Erythroblast (primary cell): ENCODE data around the gene NPB.

Experiments
- GATA1 ChIP-seq: IDR thresholded peaks from 2 replicates; pipeline ENCODE4 v1.6.1; 2011; ENCODE audit warnings: low read depth, mild to moderate bottlenecking, control low read depth, low read length, moderate library complexity
- POLR2A ChIP-seq: IDR thresholded peaks from 2 replicates; pipeline ENCODE4 v1.6.1; 2011; ENCODE audit warnings: mild to moderate bottlenecking, low read length

DNA sequence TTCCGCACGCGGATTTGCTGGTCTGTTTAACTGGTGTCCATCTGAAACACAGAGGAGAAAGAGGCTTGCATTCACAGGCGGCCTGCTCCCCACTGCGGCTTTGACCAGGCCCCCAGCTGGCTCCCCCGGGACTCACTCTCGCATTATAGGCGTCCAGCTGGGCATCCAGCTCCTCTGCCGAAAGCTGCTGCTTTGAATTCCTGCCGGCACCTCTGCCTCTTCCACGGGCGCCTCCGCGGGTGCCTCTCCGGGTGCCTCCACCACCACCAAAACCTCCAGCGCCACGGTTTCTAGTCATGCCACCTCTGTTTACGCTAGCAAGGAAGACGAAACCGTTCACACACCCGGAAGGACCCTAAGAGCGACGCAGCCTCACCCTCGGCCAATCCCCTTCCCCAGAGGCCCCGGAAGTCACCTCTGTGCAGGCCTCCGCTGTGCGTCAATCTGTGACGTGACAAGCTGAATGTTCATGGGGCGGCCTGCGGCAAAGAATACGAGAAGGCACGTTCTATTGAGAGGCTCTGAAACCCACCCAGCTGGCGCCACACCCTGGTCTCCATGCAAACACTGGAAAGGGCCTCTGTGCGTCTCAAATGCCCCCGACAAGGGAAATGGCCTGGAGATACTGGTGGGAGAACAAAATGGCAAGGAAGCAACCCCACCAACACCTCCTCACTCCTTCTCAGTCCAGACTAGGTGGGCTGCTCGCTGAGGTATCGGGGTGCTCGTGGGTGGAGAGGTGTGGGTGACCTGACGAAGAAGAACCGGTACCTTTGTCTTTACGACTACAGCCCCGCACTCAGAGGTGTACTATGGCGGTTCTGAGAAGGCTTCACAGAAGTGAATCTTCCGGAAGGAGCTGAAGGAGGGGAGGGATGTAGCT lies 13.7 kb upstream of the NPB start:
- TF ChIP-seq POLR2A (no peak), GATA1 (no peak)
